COR-L47 (cell line): ENCODE results near the gene SGSM2.

Experiments used
- DNase-seq: peaks from one replicate; lab custom pipeline; 2025; lab: John Stamatoyannopoulos, UW

The SGSM2 gene

DNA sequence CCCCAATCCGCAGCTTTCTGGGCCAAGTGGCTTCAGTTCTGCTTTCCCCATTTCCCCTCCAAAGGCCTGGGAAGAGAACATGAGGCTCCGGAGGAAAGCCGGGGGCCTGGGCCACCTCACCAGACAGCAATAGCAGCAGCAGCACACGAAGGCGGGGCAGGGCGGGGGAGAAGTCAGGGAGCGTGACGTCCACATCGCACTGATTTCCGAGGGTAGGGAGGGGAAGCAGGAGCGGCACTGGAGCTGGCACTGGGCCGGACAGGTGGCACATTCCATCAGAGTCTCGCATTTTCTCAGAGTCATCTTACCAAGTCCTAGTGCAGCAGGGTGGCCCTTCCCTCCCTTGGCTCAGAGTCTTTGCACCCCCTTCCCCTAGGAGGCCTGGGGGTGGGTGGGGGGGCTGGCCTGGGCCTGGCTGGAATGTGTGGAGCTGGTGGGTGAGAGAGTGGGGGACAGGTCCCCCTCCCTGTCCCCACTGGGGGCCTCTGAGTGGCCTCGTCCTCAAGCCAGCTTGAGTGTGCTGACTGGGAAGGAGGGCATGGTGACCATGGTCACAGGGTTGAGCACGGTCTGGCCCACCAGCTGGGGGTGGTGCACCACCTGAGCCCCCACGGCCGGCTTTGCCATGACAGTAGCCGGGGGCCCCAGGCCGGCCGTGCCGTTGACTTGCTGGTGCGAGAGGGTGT, 49.2 kb downstream of the SGSM2 start:
- DNase-seq, result no peak

DNA sequence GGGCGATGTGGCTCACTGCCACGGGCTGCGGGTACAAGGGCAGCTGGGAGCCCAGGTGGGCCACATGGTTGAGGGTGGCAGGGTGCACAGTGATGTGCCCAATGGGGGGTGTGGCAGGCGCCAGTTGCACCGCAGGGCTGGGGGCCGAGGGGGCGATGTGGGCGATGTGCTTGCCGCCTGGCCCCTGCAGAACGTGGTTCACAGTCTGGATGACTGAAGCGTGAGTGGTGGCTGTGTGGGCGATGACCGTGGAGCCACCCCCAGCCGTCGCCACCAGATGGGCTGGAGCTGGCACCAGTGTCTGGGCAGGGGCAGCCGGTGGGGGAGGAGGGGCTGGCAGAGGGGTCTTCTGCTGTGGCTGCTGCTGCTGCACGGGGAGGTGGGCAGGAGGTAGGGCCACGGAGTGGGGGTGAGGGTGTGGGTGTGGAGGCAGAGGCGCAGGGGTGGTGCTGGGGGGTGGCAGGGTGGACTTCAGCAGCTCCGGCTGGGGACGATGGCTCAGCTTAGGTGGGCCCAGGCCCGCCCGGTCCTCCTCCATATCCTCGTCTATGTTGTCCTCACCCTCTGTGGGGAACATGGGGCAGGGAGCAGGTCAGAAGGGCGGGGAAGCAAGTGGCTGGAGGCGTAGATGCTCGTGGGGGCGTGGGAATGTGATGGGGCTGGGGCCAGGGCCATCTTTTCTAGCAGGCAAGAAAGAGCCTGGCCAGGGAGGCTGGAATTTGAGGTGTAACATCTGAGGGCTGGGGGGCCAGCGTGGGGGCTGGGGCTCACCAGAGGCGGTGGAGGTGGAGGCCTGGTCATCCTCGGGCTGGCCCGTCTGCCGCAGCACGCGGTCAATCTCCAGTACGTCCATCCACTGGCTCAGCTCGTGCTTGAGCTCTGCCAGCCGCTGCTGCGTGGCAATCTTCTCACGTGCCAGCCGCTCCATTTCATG, 50.1 kb downstream of the SGSM2 start:
- DNase-seq, result no peak

DNA sequence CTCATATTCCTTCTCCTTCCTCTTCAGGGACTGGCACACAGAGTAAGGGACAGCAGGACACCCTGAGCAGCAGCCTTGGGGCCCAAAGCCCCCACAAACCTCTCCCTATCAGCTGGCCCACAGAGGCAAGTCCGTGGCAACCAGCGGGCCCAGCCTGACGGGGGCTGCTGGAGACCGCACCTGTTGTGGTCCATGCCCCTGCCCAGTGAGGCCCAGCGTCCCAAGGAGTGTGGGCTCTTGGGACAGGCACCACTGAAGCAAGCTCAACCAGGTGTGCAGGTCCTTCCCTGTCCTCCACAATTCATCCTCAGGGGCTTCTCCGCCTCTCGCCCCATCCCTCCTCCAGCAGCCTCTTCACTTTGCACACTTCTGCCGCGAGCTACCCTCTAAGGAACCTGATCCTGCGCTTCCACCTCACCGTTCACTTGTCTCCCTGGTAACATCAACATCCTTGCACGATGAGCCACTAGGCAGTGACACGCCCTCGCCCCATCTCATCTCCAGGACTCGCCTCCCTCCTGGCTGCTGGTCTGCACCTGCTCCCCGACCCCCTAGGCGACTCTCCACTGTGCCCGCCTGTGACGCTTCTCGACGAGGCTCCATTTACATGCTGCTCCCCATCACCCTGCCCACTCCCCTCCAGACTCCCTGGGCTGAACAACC, 50.9 kb downstream of the SGSM2 start:
- no peak for DNase-seq

DNA sequence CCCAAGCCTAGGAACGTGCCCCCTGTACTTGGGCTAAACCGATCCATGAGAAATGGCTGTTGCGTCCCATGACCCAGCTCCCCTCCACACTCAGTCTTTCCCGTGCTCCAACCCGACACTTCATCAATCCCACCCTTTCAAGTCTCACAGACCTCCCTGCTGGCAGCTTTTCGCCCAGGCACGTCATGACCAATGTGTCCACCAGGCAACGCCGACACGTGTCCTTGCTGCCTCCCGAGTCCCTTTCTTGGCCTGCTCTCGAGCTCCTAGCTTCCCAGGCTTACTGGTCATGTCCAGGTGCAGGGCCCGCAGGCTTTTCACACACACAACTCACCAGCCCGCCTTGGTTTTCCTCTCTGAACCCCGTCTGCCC, 51.4 kb downstream of the SGSM2 start:
- DNase-seq, result no peak

DNA sequence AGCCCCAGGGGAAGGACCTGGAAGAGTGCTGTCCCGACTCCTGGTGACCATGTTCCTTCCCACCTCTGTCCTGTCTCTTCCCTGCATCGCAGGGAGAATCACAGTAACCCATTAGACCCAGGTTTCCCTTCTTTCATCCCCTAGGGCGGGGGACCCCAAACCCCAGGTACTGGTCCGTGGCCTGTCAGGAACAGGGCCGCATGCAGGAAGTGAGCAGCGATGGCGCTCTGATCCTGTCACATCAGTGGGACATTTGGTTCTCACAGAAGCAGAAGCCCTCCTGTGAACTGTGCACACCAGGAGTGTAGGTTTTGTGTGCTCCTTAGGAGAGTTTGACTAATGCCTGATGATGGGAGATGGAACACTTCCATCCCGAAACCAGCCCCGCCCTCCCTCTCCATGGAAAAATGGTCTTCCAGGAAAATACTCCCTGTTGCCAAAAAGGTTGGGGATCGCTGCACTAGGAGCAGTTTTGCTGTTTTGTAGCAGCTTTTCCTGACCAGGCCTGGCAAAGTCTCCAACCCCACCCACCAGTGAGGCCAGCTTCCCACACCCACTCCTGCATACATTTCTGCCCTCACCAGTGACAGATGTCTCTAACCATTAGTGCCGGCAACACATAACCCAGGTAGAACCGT, 53.0 kb downstream of the SGSM2 start:
- no peak for DNase-seq

DNA sequence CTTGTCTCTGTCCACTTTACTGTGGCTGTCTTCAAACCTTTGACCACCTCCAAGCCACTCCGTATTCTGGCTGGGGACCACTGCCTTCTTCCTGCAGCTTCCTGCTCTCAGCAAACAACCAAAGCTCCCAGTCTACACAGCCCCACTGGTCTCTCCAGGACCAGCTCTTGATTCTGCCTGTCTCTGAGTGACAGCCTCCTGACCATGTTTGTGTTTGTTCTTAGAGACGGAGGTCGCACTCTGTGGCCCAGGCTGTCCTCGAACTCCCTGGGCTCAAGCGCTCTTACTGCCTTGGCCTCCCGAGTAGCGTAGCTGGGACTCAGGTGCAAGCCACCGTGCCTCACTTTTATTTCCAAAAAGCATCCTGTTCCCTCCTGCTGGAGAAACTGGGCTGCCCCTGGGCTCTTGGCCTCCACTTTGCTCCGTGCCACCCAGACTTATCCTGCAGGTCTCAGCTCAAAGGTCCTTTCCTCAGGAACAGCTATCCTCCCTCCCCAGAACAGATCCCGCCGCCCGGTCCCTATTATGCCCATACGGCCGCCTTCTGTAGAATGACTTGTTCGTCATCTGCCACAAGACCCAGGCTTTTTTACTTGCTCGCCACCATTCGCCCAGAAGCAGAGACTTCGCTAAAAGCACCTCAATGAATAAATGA, 54.4 kb downstream of the SGSM2 start:
- DNase-seq, result no peak

DNA sequence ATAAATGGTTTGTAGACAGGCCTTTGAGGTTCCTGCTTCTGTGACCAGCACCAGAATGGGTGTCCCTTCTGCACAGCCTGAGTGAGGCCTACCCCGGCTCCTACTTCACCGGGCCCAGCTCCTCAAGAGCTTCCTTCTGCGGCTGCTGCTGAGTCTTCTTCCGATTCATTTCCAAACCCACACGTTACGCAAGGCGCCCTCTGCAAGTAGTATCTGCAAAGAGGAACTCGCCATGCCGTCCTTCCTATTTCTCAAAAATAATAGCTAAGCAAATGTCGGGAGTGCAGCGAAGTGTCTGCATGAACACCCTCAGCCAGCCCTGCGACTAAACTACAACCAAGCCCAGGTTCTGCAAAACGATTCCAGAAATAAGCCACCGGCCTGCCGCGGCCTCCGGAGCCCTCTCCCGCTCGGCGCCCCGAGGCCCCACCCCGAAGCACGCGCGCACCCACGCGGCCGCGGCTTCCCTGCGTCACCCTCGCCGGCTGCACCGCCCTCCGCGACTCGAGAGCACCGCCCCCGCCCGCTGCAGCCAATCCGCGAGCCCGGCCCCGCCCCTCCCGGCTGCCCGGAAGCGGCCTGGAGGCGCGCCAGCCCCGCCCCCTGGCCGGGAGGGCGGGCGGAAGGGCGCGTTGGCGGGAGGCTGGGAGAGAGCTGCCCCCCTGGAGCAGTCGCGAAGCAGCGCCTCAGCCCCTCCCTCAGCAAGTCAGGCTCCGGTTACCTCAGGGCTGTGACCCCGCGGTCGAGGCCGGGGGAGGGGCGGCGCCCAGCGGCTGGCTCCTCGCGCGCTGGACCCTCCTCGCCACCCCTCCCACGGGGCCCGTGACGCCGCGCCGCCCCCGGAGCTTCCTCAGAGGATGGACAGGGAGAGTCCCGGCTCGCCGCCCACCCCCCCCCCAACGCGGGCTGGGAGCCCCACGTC, 55.2 kb downstream of the SGSM2 start:
- peak; percentile 87 for DNase-seq

DNA sequence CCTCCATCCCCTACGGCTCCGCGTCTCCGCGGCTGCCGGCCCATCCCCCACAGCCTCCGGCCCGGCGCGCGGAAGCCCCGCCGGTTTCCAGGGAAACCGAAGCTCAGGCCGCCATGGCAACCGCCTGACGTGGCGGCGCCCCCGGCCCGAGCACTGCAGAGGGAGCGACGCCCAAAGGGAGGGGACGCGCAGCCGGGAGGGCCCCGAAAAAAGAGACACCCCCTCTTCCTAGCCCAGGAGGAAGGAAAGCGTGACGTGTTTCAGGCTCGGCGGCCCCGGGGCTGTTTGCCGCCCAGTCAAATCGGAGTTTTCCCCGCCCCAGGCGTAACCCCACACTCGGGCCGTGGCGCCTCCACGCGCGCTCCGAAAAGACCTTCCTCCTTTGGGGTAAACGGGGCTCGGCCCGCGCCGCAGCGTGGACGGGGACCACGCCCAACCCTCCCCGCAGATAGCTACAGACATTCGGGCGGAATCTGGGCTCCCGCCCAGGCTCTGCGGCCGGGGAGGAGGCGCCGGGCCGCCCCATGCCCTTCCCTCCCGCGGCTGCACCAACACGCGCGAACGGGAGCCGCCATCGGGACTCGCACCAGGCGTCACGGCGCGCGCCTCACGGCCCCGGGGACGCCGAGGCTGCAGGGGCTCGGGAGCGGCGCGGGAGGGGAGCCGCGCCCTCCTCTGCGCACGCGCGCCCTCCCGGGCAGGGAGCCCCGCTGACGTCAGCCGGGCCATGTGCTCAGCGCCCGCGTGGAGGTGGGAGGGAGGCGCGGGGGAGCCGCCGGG, 56.1 kb downstream of the SGSM2 start:
- DNase-seq, result peak; percentile 72

DNA sequence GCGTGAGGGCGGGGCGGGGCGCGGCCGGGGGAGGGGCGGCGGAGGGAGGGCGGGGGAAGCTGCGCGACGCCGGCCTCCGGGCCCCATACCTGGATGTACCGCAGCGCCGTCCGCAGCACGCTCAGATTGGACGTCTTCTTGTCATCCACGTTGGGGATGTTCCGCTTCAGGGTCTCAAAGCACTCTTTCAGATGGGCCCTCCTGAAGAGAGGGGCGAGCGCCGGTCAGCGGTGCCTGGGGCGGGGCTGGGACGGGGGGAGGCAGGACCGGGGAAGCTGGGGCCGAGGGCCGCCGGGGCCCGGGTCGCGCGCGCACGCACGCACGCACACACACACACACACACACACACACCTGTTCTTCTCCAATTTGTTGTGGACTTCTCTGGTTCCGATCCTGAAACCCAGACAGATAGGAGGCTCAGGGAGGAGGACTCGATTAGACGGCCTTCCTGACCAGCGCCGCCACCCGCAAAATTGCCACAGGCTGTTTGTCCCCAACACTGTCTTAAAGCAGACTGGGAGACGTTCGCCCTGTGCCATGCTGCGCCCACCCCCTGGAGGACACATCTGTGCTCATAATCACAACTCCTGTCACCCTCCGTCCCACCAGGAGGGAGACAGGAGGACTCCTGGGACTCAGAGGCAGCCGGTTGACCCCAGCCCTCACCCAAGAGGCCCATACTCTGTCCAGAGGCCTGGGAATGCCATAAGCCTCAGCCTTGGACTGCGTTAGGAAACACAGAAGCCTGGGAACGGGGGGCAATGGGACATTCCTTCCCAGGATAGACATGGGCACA, 56.9 kb downstream of the SGSM2 start:
- DNase-seq, result no peak

DNA sequence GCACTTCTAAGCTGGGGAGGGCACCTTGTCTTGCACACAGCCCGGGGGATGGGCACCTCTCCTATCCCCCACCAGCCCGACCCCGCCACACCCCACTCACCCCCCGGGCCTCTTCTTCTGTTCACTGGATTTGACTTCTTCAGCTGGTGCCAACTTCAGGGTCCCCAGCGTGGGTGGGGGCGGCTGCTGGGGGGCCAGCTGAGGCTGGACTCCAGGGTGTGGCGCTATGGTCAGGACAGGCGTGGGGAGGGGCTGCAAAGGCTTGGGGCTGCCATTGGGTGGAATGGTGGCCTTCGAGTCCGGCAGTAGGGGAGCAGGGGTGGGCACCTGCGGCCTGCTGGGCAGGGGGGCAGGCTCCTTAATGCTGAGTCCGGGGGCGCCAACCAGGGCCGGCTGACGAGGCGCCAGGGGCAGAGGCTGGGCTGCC, 57.5 kb downstream of the SGSM2 start:
- DNase-seq, result no peak

DNA sequence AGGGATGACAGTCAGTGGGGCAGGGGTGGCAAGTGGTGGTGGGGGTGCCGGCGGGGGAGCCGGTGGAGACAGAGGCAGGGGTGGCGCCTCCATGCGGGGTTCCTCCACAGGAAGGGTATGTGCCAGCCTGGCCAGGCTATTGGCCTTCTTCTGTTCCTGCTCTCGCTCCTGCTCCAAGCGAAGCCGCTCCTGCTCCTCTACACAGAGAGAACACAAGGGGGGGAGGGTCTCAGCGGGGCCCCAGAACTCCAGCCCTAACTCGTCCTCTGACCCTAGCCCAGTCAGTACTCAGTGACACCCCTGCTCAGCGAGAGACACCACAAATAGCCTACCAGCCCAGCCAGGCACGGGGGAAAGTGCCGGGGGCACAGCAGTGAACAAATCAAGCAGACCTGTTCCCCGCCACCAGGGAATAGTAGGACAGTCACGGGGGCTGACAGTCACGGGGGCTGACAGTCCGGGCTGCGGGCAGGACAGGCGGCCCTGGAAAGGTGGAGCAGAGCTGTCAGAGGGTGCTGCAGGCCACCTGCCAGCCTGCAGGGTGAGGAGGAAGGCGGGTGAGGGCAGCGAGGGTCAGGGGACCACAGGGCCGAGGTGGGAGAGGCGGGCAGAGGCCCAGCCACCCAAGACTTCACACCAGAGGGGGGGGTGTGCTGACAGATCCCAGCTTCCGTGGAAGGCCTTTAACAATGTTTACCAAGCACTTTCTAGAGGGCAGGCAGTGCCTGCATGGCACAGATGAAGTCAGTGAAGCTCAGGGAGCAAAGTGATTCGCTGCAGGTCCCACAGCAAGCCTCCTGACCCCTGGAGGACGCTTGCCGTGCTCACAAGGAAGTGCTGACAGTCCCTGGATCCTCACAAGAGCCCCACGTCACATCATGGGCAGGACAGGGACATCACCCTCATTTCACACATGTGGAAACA, 58.2 kb downstream of the SGSM2 start:
- no peak for DNase-seq

DNA sequence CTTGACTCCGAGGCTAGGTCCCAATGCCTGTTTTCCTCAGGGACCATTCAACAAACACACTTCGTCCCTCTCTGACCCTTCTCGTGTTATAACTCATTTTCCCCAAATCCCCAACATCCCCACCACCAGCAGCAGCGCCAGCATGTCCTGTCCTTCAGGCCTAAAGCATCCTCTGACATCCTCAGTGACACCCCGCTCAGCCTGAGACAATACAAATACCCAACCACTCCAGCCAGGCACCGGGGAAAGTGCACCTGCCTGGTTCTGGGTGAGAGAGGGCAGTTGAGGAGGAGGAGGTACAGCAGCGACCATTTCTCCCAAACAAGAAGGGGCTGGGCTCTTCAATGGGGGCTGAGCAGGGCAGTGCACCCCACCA, 58.9 kb downstream of the SGSM2 start:
- DNase-seq, result no peak

DNA sequence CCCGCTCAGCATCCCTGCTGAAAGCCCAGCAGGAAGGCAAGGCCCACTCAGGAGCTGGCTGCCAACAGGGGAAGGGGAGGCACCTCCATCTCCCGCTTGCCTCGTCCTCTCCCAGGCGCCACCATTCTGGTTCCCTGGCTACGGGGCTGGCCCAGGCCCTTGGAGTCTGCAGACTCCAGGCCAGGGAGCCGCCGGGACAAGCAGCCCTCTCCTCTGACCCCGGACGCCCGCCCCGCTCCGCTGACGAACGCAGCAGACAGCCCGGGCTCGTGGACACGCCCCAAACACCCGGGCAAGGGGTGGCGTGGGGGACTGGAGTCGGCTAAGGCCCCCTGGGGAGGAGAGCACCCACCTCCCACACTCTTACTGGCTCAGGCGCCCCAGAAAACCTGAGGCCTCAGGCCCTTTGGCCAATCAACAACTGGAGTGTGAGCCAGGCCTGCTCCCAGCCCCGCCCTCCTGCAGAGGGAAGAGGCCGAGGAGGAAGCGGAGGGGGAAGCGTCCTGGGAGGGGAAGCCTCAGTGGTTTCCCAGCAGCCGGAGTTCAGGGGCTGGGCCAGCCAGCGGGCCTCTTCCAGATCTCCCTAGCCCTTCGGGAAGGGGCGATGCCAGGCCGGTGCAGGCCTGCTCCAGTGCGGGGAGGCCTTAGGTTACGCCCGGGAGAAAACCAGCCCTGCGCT, 59.4 kb downstream of the SGSM2 start:
- no peak for DNase-seq

DNA sequence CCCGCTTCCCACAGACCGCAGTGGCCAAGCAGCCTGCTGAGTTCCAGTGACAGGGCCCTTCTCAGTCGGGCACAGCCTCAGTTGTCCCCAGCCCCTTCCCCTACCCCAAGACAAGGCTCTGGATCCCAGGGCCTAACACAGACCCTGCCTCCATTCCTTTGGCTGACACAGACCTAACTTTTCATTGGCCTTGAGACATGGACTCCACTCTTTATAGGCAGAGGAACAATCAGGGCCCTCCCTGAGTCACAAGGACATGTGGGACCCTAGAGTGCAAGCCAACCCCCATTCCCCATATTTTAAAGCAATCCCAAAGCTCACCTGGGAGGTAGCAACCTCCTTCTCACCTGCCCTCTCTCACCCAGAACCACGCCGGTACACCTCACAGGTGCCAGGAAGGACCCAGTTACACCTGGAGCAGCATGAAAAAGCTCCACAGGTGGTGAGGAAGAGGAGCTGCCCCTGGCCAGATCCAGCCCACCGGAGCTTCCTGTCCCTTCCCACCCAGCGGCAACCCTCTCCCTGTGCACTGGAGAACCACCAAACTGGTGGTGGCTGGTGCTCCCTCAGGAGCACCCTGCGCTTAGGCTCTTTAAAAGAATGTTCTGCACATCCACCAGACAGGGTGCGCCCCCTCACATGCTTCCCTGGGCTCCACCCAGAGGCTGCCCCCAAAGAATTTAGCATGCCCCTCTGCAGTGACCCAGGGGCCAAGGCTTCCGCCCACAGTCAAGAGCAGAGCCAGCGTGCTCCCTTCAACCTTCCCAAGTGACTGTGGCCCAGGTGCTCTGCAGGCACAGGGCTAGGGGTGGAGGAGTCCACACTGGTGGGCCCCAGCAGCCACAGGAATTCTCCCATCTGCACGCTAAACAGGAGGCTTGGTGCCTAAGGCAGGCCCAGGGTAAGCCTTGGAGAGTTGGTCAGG, 60.2 kb downstream of the SGSM2 start:
- no peak for DNase-seq

DNA sequence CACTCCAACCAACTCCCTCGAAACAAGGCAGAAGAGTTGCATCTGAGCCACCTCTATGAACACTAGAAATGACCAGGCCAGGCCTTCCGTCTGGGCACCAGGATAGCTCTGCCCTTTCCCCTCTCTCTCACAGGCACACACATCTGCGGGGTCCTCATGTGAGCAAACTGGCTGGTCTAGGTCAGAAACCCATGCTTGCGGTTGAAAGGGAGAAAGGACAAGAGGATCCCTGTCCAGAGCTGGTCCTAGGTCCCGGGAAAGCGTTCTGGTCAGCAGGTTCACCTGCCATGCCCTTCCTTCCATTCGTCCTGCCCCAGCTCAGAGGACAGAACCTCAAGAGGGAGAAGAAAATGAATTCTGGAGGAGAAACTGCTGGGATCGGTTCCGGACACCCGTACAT, 60.9 kb downstream of the SGSM2 start:
- no peak for DNase-seq
